Stimulated activated effector memory CD8-positive, alpha-beta T cell treated with anti-CD3 and anti-CD28 coated beads, Interleukin-12 subunit alpha, Interleukin-12 subunit beta, amount 100 ng/mL, for 72 hours (primary cell): Measurements from ENCODE around the gene PREX1.
"Not testable (repeated sequence)": the region's sequence is repeated elsewhere in the genome, so short reads cannot be mapped to it uniquely, and the experiment has no call there.

Source experiments
- ATAC-seq: fragments of 150-1000 bp; cut with Tn5 transposase; 2 replicates; pipeline ENCODE4 v1.10.0; 2021
- DNase-seq, 2 donors: peaks; one replicate each; pipeline ENCODE4 v3.0.0; 2021 to 2022; ENCODE audit warnings: low spot score in 2 of 2
- H3K27ac Mint-ChIP-seq: one replicate; pipeline ENCODE4 v1.8.0; 2022; ENCODE audit warnings: mild to moderate bottlenecking, mixed read lengths
- H3K36me3 Mint-ChIP-seq: one replicate; pipeline ENCODE4 v1.8.0; 2022; ENCODE audit warnings: mild to moderate bottlenecking, mixed read lengths
- H3K4me1 Mint-ChIP-seq: one replicate; pipeline ENCODE4 v1.8.0; 2022; ENCODE audit warnings: mixed read lengths
- H3K4me3 Mint-ChIP-seq: one replicate; pipeline ENCODE4 v1.8.0; 2022; ENCODE audit warnings: mild to moderate bottlenecking, mixed read lengths
- H3K9me3 Mint-ChIP-seq: one replicate; pipeline ENCODE4 v1.8.0; 2022; ENCODE audit warnings: mixed read lengths

Gene PREX1

GRCh38 chr20:48788486-48789072, 39.2 kb downstream of the PREX1 start:
- DNase-seq (no peak), ATAC-seq (peak; percentile 51)
- no peaks in the 10 kb centered on the region for H3K9me3 Mint-ChIP-seq
- peak overlapping the region; percentile 93 for H3K27ac Mint-ChIP-seq
- no peaks in the 10 kb centered on the region for H3K4me1 Mint-ChIP-seq
- peak overlapping the region; percentile 53 for H3K4me3 Mint-ChIP-seq
- peaks cover 61% of the 10 kb centered on the region for H3K36me3 Mint-ChIP-seq

GRCh38 chr20:48787861-48788375, 39.9 kb downstream of the PREX1 start:
- H3K36me3 Mint-ChIP-seq, result peaks cover 61% of the 10 kb centered on the region

GRCh38 chr20:48786951-48787705, 40.7 kb downstream of the PREX1 start:
- Mint-ChIP-seq H3K27ac (peak overlapping the region; percentile 93), H3K4me3 (peak overlapping the region; percentile 53), H3K4me1 (no peaks in the 10 kb centered on the region), H3K9me3 (no peaks in the 10 kb centered on the region), H3K36me3 (peaks cover 61% of the 10 kb centered on the region)
- ATAC-seq (no peak), DNase-seq (no peak)

More at GRCh38 chr20:48787861-48788375, 39.9 kb downstream of the PREX1 start:
- DNase-seq (no peak), ATAC-seq (no peak)
- Mint-ChIP-seq H3K4me1 (no peaks in the 10 kb centered on the region), H3K27ac (peak overlapping the region; percentile 93), H3K4me3 (peak overlapping the region; percentile 53), H3K9me3 (no peaks in the 10 kb centered on the region)

- Mint-ChIP-seq H3K36me3 (peaks cover 60% of the 10 kb centered on the region), H3K4me1 (no peaks in the 10 kb centered on the region), H3K9me3 (no peaks in the 10 kb centered on the region), H3K27ac (no peak overlapping the region), H3K4me3 (no peak overlapping the region)
- DNase-seq (no peak), ATAC-seq (no peak)
Measured at GRCh38 chr20:48785801-48786200, 42.0 kb downstream of the PREX1 start.

GRCh38 chr20:48785256-48785655, 42.5 kb downstream of the PREX1 start:
- H3K36me3 Mint-ChIP-seq, result peaks cover 55% of the 10 kb centered on the region
- H3K4me1 Mint-ChIP-seq, result no peaks in the 10 kb centered on the region
- no peak for ATAC-seq
- H3K4me3 Mint-ChIP-seq, result no peak overlapping the region
- DNase-seq, result no peak
- H3K27ac Mint-ChIP-seq, result no peak overlapping the region
- H3K9me3 Mint-ChIP-seq, result no peaks in the 10 kb centered on the region

- no peak for DNase-seq
- Mint-ChIP-seq H3K4me1 (peaks cover 8% of the 10 kb centered on the region), H3K27ac (no peak overlapping the region)
Measured at GRCh38 chr20:48784273-48784641, 43.5 kb downstream of the PREX1 start.

GRCh38 chr20:48783533-48784272, 44.1 kb downstream of the PREX1 start:
- ATAC-seq (peak; percentile 67), DNase-seq (peak in 1 of 2 donors; percentile 80)
- Mint-ChIP-seq H3K27ac (no peak overlapping the region), H3K4me3 (no peak overlapping the region), H3K9me3 (peaks cover 4% of the 10 kb centered on the region), H3K36me3 (peaks cover 43% of the 10 kb centered on the region), H3K4me1 (peaks cover 11% of the 10 kb centered on the region)

More at GRCh38 chr20:48784273-48784641, 43.5 kb downstream of the PREX1 start:
- Mint-ChIP-seq H3K36me3 (peaks cover 45% of the 10 kb centered on the region), H3K4me3 (no peak overlapping the region), H3K9me3 (peaks cover 4% of the 10 kb centered on the region)
- peak; percentile 62 for ATAC-seq

- no peak for DNase-seq
- no peak overlapping the region for H3K4me3 Mint-ChIP-seq
- H3K27ac Mint-ChIP-seq, result no peak overlapping the region
- ATAC-seq, result no peak
- H3K4me1 Mint-ChIP-seq, result peaks cover 15% of the 10 kb centered on the region
- peaks cover 40% of the 10 kb centered on the region for H3K36me3 Mint-ChIP-seq
- H3K9me3 Mint-ChIP-seq, result peaks cover 4% of the 10 kb centered on the region
Measured at GRCh38 chr20:48782901-48783308, 44.9 kb downstream of the PREX1 start.

- ATAC-seq, result no peak
- Mint-ChIP-seq H3K27ac (no peak overlapping the region), H3K4me3 (no peak overlapping the region), H3K4me1 (peaks cover 23% of the 10 kb centered on the region), H3K9me3 (peaks cover 4% of the 10 kb centered on the region), H3K36me3 (peaks cover 38% of the 10 kb centered on the region)
- DNase-seq, result no peak
Measured at GRCh38 chr20:48782053-48782452, 45.7 kb downstream of the PREX1 start.

- DNase-seq (no peak), ATAC-seq (no peak)
- H3K4me1 Mint-ChIP-seq, result peaks cover 27% of the 10 kb centered on the region
- peaks cover 34% of the 10 kb centered on the region for H3K36me3 Mint-ChIP-seq
- no peak overlapping the region for H3K4me3 Mint-ChIP-seq
- peaks cover 4% of the 10 kb centered on the region for H3K9me3 Mint-ChIP-seq
- no peak overlapping the region for H3K27ac Mint-ChIP-seq
Measured at GRCh38 chr20:48781634-48782033, 46.2 kb downstream of the PREX1 start.

- no peak overlapping the region for H3K4me3 Mint-ChIP-seq
- peaks cover 4% of the 10 kb centered on the region for H3K9me3 Mint-ChIP-seq
- H3K4me1 Mint-ChIP-seq, result peaks cover 48% of the 10 kb centered on the region
- peaks cover 24% of the 10 kb centered on the region for H3K36me3 Mint-ChIP-seq
- peak overlapping the region; percentile 60 for H3K27ac Mint-ChIP-seq
- ATAC-seq (no peak), DNase-seq (no peak)
Measured at GRCh38 chr20:48779435-48779834, 48.4 kb downstream of the PREX1 start.

GRCh38 chr20:48777821-48778220, 50.0 kb downstream of the PREX1 start:
- peaks cover 64% of the 10 kb centered on the region for H3K4me1 Mint-ChIP-seq
- H3K9me3 Mint-ChIP-seq, result peaks cover 4% of the 10 kb centered on the region
- peak overlapping the region; percentile 92 for H3K27ac Mint-ChIP-seq
- no peak overlapping the region for H3K4me3 Mint-ChIP-seq
- DNase-seq, result no peak
- no peak for ATAC-seq
- peaks cover 25% of the 10 kb centered on the region for H3K36me3 Mint-ChIP-seq

- Mint-ChIP-seq H3K9me3 (peaks cover 4% of the 10 kb centered on the region), H3K4me1 (peaks cover 72% of the 10 kb centered on the region), H3K4me3 (peak overlapping the region; percentile 24), H3K36me3 (peaks cover 30% of the 10 kb centered on the region), H3K27ac (peak overlapping the region; percentile 92)
- ATAC-seq (peak; percentile 38), DNase-seq (no peak)
Measured at GRCh38 chr20:48777005-48777404, 50.8 kb downstream of the PREX1 start.

GRCh38 chr20:48776306-48776705, 51.5 kb downstream of the PREX1 start:
- peaks cover 4% of the 10 kb centered on the region for H3K9me3 Mint-ChIP-seq
- no peak for DNase-seq
- peaks cover 79% of the 10 kb centered on the region for H3K4me1 Mint-ChIP-seq
- ATAC-seq, result no peak
- peaks cover 30% of the 10 kb centered on the region for H3K36me3 Mint-ChIP-seq
- H3K27ac Mint-ChIP-seq, result peak overlapping the region; percentile 92
- H3K4me3 Mint-ChIP-seq, result peak overlapping the region; percentile 24

GRCh38 chr20:48775545-48775944, 52.3 kb downstream of the PREX1 start:
- Mint-ChIP-seq H3K27ac (peak overlapping the region; percentile 92), H3K36me3 (peaks cover 34% of the 10 kb centered on the region), H3K4me3 (peak overlapping the region; percentile 53), H3K4me1 (peaks cover 87% of the 10 kb centered on the region)
- not testable (repeated sequence) for ATAC-seq, DNase-seq, H3K9me3 Mint-ChIP-seq
